Ramos (cell line): ENCODE results near the gene LMNA.
"Not testable (repeated sequence)": the region's sequence is repeated elsewhere in the genome, so short reads cannot be mapped to it uniquely, and the experiment has no call there.

Experiments
- in situ Hi-C: fragments of 300-500 bp; cut with MboI; formaldehyde crosslinking; loops from one replicate; pipeline ENCODE4 v1.14.3; 2022; ENCODE audit warnings: low sequenced_read_pairs; ENCODE audit not compliant: unreplicated experiment

LMNA gene

DNA sequence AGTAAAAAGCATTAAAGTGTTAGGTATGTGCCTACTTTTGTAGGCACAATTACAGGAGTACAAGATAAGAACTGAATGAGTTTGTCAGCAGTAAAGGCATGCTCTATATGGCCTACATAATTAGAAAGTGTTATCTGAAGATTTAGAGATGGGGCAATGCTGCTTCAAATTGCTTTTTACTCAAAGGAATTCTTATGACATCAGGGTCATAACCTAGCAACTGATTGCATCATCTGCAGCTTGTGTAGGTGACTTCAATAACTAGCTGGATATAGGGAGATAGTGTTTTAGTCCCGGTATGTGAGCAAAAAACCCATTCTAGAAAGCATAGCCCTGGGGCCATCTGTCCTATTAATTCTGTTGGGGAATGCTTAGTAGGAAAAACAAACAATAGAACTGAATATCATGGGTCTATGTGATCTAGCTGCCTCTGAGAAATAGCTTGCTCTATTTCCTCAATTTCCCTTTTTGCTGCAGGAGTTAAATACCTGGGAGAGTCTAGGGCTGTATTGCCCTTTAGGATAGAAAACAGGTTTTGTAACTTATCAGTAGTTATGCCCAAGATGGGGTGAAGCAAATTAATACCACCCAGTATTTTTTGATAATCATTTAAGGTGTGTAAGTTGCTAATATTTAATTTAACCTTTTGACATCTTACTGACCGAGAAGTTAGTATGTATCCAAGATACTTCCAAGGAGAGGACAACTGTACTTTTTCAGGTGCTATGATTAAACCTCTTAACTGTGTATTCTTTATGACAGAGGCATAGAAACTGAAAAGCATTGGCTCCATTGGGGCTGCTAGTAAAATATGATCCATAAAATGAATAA lies 72.1 kb downstream of the LMNA start:
- in situ Hi-C loops: not testable (repeated sequence)
